ENCODE measurements around the gene ALPP. TPM values are rescaled to one million over a fixed set of nuclear protein-coding genes. Genes with fewer than 3 reads are reported as not detected.

The ALPP gene
- total and polyA plus RNA-seq, 7 donors, result not detected

GRCh38 chr2:232419245-232420072, 40.9 kb downstream of the ALPP start:
- Histone ChIP-seq H3K4me3 (peak overlapping the region; percentile 50), H3K36me3 (ENCODE audit: insufficient read depth in 1 of 2, low read depth in 1 of 2) (no peaks in the 10 kb centered on the region), H3K27me3 (ENCODE audit: insufficient read depth in 3 of 3, low read length in 2 of 3) (peaks cover 0 to 86% (median 45%) of the 10 kb centered on the region in 3 donors), H3K4me1 (peaks cover 12% of the 10 kb centered on the region), H3K27ac (no peak overlapping the region), H3K9me3 (peaks cover 8% of the 10 kb centered on the region)
- WGBS, 3 donors, result 4% methylated on average over 69 to 79 of the region's 79 CpGs
- ATAC-seq, result peak in 1 of 4 donors; percentile 4
- DNase-seq, result no peak
- intact Hi-C loops (cut with DNase I), result no loop called here
- TF ChIP-seq CTCF (IDR thresholded peaks at IDR 0.05), result no peak

GRCh38 chr2:232420073-232420454, 41.5 kb downstream of the ALPP start:
- no peaks in the 10 kb centered on the region for H3K36me3 ChIP-seq (ENCODE audit: insufficient read depth in 1 of 2, low read depth in 1 of 2)
- peaks cover 12% of the 10 kb centered on the region for H3K4me1 ChIP-seq
- WGBS, 3 donors, result 3 to 6% (median 4%) methylated on average over 17 to 22 of the region's 22 CpGs
- intact Hi-C loops (cut with DNase I), result no loop called here
- peaks cover 0 to 82% (median 45%) of the 10 kb centered on the region in 3 donors for H3K27me3 ChIP-seq (ENCODE audit: insufficient read depth in 3 of 3, low read length in 2 of 3)
- H3K9me3 ChIP-seq, result peaks cover 8% of the 10 kb centered on the region
- no peak overlapping the region for H3K4me3 ChIP-seq
- ATAC-seq, result no peak
- TF ChIP-seq CTCF (IDR thresholded peaks at IDR 0.05), result no peak
- no peak overlapping the region for H3K27ac ChIP-seq
- no peak for DNase-seq

DNA sequence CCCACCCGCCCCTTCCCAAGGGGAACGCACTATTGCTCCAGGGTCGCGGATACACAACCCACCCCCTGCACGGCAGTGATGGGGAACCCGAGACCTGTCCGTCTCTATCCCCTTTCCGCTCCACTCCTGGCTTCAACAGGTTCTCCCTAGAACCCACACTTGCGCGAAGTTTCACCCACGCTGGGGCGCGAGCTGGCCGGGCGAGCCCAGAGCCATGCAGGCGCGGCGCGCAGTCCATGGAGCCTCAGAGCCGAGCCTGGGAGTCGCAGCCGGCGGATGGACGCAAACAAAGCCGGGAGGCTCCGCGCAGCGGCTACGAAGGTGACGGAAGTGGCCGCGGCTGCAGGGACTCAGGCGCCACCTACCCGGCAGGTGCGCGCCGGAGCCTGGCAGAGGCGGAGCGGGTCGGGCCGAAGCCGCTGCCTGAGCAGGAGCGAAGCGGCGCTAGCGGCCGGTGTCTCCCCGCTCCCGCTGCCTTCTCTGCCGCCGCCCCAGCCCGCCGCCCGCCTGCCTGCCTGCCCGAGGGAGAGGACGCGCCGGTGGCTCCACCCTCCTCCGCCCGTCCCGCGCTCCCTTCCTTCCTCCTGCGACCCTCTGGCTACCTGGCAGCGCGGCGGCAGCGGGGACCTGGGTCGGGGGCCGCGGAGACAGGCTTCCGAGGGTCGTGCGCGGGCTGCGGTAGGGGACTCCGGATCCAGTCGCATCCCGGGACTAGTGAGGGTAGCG, 42.1 kb downstream of the ALPP start:
- no peaks in the 10 kb centered on the region for H3K36me3 ChIP-seq (ENCODE audit: insufficient read depth in 1 of 2, low read depth in 1 of 2)
- peaks cover 8% of the 10 kb centered on the region for H3K9me3 ChIP-seq
- WGBS, 3 donors, result 2% methylated on average over 35 to 78 of the region's 79 CpGs
- DNase-seq (no peak), ATAC-seq (peak in 2 of 4 donors; percentile 28 to 43)
- H3K27ac ChIP-seq, result no peak overlapping the region
- peaks cover 12% of the 10 kb centered on the region for H3K4me1 ChIP-seq
- no peak for TF ChIP-seq CTCF (IDR thresholded peaks at IDR 0.05)
- intact Hi-C loops (cut with DNase I), result no loop called here
- H3K27me3 ChIP-seq (ENCODE audit: insufficient read depth in 3 of 3, low read length in 2 of 3), result peaks cover 0 to 76% (median 45%) of the 10 kb centered on the region in 3 donors
- peak overlapping the region; percentile 44 for H3K4me3 ChIP-seq

- H3K27me3 ChIP-seq (ENCODE audit: insufficient read depth in 3 of 3, low read length in 2 of 3), result peaks cover 0 to 69% (median 45%) of the 10 kb centered on the region in 3 donors
- H3K4me3 ChIP-seq, result no peak overlapping the region
- H3K36me3 ChIP-seq (ENCODE audit: insufficient read depth in 1 of 2, low read depth in 1 of 2), result no peaks in the 10 kb centered on the region
- H3K4me1 ChIP-seq, result peaks cover 12% of the 10 kb centered on the region
- no peak overlapping the region for H3K27ac ChIP-seq
- H3K9me3 ChIP-seq, result peaks cover 8% of the 10 kb centered on the region
- no peak for TF ChIP-seq CTCF (IDR thresholded peaks at IDR 0.05)
- intact Hi-C loops (cut with DNase I), result no loop called here
- ATAC-seq, result no peak
- no peak for DNase-seq
- 17 to 22% (median 20%) methylated on average over 20 to 22 of the region's 22 CpGs for WGBS, 3 donors
Observed at GRCh38 chr2:232421189-232421785, 42.7 kb downstream of the ALPP start.

Data from psoas muscle (tissue), 8 donors.